HG02885 (cell line): Measurements from ENCODE around the gene CDH16.
"Not testable (repeated sequence)": the region's sequence is repeated elsewhere in the genome, so short reads cannot be mapped to it uniquely, and the experiment has no call there.

Experiments used
- ATAC-seq: cut with Tn5 transposase; IDR thresholded peaks from one replicate; pipeline ENCODE4 v1.9.1; 2021; ENCODE audit warnings: mild to moderate bottlenecking; ENCODE audit not compliant: unreplicated experiment, poor library complexity

Gene CDH16

GRCh38 chr16:66880288-66881013, 38.2 kb downstream of the CDH16 start, which contains the start of gene PDP2:
Gene PDP2, plus strand, starts transcription at chr16:66880515. Its CDS starts 3,770 bp downstream, at chr16:66884285.
- ATAC-seq: peak; percentile 96

GRCh38 chr16:66878067-66878466, 40.6 kb downstream of the CDH16 start:
- ATAC-seq: no peak

GRCh38 chr16:66874079-66874775, 44.5 kb downstream of the CDH16 start:
- ATAC-seq: no peak

- no peak for ATAC-seq
Measured at GRCh38 chr16:66873685-66874055, 45.0 kb downstream of the CDH16 start.

- peak; percentile 85 for ATAC-seq
Measured at GRCh38 chr16:66872943-66873684, 45.6 kb downstream of the CDH16 start.

GRCh38 chr16:66872559-66872942, 46.1 kb downstream of the CDH16 start:
- ATAC-seq: no peak

- no peak for ATAC-seq
Measured at GRCh38 chr16:66871840-66872239, 46.8 kb downstream of the CDH16 start.

- not testable (repeated sequence) for ATAC-seq
Measured at GRCh38 chr16:66871363-66871762, 47.3 kb downstream of the CDH16 start.

GRCh38 chr16:66869424-66869823, 49.3 kb downstream of the CDH16 start:
- no peak for ATAC-seq

GRCh38 chr16:66863707-66864106, 55.0 kb downstream of the CDH16 start:
- no peak for ATAC-seq

- no peak for ATAC-seq
Measured at GRCh38 chr16:66862023-66862520, 56.6 kb downstream of the CDH16 start.

GRCh38 chr16:66859397-66860068, 59.2 kb downstream of the CDH16 start:
- no peak for ATAC-seq

GRCh38 chr16:66858740-66859396, 59.8 kb downstream of the CDH16 start:
- no peak for ATAC-seq
